SHP77 (cell line): ENCODE measurements around the gene KNDC1.
"Not testable (repeated sequence)": the region's sequence is repeated elsewhere in the genome, so short reads cannot be mapped to it uniquely, and the experiment has no call there.

ENCODE experiments used
- DNase-seq, 2 experiments: peaks; one replicate each; lab custom pipeline; 2025; lab: John Stamatoyannopoulos, UW

The KNDC1 gene

DNA sequence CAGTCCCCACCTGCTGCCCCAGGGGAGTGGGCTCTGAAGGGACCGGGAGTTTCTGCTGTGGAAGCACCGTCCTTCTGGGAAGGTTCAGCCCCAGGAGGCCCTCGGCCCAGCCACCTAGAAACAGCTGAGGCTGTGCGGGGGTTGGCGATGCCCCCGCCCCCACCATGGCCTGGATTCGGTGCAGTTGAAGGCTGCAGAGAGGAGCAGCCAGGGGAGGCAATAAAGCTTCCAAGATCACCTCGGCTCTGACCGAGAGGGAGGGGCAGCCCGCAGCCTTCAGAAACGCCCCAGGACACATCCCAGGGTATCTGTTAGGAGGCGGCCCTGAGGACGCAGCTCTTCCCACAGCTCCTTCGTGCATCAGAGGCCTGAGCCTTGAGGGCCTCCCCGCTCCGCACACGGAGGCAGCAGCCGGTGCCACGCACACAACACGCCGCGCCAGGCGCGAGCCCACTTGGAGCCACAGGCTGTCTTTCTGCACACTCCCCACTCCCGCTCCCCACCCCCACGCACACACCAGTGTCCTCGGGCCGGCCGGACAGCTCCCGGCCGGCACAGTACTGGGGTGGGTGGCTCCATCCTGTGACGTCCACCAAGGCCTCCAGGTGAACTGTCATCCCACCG lies 1.6 kb downstream of the KNDC1 start:
- DNase-seq: no peak

DNA sequence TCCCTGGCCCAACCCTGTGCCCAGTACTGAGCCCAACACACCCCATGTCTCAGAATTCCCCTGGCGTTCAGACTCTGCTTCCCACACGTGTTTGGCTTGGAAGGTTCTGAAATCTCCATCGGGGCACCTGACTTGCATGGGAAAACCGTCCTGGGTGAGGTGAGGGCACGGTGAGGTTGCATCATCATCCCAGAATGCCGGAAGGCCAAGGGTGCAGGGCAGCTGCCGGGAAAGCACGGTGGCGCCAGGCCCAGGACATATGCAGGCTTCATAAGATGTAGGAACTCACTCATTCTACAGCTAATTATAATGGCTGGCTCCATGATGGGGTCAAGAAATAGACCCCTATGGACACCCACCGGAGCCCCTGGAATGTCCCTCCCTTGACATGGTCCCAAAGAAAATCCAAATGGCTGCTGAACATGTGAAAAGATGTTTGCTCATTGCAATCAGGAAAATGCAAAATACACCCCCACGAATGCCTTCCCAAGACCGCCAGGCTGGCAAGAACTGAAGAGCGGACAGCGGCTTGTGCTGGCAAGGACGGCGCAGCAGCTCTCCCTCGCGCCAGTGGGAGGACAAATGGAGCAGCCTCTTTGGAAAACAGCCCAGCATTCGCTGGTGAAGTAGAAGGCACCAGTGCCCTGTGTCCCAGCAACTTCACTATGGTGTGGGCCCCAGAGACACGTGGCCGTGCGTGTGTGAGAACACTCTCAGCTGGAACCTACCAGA lies 2.3 kb downstream of the KNDC1 start:
- DNase-seq: no peak

DNA sequence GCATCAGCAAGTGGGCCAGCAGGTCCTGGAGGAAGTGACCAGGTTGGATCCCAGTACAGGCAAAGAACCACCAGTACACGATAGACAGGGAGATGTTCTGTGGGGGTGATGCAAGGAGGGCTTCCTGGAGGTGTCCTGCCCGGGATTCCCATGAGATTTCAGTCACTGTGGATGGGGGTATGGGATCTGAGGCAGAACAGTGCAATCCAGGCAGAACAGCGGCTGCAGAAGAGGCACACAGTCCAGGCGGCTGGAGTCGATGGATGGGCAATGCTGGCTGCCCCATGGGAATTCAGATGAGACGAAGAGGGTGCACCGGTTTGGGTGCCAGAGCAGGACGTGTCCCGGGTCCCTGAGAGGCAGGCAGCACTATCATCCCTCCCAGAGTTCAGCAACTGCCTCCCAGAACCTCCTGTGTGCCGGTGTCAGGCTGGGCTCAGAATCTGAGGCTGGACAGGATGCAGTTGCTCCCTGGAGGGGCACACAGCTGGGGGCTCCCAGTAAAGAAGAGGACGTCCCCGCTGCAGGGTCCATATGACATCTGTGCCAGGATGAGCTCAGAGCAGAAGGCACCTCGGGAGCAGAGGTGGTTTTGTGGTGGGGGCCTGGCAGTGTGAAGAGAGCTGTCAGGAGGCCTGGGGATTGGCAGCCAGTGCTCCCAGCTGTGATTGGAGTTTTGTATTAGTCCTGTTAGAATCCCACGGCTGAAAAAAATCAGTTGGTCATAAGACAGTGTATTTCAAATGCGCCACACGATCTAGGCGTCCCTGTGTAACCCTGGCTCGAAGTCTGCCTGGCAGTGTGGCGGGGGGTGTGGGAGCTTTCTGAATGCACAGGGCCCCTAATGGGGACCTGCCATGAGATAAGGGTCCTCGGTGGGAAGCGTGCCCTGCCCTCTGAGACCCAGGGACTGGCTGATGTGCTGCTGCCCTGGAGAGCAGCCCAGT lies 3.2 kb downstream of the KNDC1 start:
- DNase-seq: no peak

DNA sequence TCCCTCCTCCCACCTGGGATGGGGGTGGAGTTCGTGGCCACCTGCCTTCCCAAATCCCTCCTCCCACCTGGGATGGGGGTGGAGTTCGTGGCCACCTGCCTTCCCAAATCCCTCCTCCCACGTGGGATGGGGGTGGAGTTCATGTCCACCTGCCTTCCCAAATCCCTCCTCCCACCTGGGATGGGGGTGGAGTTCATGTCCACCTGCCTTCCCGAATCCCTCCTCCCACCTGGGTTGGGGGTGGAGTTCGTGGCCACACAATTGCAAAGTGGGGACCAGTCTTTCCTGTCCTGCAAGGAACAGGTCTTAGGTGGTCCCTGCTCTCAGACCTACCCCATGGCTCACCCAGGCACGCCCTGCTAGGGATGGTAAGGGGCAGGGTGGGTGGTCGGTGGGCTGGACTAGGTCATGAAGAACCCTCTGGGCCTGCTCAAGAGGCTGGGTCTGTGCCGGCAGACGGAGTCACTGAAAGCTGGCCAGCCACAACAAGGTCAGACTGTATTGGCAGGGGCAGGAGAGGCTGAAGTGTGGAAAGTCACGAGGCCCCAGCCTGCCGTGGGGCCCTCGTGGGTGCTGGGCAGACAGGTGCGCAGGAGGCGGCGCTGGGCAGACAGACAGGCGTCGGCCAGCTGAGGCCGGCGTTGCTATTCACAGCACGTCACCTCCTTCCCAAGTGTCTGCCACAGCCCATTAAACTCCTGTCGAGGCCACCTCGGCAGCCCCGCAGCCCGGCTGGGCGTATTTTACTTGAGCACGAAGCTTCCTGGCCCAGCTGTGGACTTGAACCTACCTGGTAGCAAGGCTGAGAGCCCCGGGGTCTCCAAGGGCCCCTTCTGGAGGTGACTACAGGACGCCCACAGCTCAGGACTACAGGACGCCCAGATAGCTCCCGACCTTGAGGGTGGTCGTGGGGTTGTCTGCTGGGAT lies 4.1 kb downstream of the KNDC1 start:
- DNase-seq: no peak

DNA sequence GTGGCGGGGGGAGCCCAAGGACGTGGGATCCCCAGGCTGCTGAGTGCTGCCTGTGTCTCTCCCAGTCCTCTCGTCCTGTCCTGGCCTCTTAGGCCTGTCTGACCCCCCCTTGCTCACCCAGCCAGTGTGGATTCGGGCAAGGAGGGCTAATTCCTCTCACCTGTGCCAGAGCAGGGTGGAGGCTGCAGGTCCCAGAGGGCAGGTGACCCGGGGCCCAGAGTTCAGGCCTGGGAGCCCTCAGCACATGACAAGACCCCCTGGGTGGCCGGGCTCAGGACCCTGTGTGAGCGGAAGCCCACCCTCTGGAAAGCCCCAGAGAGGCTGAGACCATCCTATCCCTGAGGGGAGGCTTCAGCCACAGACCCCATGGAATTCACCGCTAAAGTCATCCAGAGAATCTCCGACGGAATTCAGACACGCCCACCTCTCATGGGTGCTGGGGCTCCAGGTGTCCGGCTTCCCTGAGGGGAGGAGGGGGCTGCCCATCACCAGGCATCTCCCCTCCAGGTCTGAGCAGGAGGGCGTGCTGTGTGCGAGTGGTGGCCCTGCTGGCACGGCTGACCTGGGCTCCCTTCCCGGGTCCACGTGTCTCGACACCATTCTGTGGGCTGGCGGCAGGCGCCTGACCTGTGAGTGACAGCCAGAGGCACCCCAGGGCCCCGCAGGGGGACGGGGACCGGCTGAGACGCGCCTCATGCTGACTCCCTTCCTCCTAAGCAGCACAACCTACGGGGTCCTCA lies 5.0 kb downstream of the KNDC1 start:
- no peak for DNase-seq

DNA sequence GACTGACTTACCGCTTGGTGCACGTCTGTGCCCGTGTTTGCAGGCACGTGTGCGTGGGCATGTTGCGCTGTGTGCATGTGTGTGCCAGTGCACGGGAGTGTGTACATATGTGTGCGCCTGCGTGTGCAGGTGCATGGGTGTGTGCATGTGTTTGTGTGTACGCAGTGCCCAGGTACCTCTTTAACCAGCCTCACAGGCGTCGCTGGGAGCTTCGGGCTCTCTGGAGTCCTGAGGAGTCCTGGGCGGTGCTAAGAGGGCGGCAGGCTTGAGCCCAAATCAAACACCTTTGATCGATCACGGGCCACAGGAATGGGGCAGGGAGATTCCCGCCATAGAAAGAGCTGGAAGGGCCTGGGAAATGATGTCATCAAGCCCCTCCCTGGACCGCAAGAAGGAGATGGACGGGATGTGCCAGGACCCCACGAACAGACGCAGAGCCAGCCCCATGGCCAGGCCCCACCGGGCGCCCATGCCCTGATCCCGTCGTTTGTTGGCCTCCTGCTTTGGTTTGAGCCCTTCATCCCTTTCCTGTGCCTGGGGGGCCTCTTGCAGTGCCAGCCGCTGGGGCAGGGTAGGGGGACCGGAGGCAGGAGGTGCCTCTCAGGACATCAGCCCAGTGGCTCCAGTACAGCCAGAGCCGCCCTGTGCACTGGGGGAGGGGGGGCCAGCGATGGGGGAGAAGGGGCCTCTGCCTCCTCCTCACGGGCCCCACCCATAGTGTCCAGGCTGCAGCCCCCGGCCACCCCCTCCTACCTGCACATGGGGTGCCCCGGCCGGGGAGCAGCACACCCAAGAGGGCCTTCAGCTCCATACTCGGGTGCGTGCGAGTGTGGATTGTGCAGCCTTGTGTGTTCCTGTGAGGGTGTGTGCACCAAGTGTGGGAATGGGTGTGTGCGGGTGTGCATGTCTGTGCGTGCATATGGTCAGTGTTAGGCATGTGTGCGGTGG lies 5.8 kb downstream of the KNDC1 start:
- no peak for DNase-seq

DNA sequence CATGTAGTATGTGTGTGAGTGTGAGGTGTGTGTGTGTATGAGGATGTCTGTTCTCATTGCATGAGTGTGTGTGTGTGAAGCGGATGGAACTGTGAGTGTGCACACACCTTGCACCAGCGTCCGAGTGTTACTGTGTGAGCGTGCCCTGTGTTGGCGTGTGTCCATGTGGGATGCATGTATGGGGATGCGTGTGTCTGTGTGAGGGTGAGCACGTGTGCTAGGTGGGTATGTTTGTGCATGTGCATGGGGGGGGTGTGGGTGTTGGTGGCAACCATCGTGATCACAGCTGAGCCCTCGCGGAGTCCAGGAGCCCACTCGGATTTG lies 6.4 kb downstream of the KNDC1 start:
- DNase-seq: no peak

DNA sequence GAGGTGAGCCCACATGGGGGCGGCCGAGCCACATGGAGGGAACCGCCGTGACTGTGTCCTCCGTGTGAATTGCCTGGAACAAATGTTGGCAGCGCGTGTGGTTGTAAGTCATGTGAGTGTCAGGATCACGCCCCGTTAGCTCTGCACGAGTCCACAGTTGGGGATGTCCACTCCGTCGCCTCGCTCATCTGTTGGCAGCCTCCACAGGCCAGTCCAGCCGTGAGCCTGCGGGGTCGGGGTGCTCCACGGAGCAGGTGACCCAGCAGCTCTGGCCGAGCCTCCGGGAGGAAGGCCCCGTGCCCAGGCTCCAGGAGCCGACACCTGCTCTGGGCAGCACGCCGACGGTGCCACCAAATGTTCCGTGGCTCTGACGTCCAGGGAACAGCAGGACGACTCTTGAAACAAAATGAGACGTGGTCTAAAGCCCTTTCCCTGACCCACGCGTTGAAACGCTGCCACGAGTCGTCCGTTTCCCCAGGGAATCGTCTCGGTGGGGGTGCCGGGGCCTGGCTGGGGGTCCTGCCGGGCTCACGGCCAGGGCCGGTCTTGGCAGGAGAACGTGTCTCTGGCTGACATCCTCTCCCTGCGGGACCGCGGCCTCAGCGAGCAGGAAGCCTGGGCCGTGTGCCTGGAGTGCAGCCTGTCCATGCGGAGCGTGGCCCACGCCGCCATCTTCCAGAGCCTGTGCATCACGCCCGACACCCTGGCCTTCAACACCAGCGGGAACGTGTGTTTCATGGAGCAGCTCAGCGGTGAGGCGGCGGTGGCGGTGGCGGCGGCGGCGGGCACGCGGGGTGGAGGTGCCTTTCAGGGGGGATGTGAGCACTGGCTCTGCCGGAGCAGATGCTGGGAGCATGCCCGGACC lies 7.0 kb downstream of the KNDC1 start:
- no peak for DNase-seq

DNA sequence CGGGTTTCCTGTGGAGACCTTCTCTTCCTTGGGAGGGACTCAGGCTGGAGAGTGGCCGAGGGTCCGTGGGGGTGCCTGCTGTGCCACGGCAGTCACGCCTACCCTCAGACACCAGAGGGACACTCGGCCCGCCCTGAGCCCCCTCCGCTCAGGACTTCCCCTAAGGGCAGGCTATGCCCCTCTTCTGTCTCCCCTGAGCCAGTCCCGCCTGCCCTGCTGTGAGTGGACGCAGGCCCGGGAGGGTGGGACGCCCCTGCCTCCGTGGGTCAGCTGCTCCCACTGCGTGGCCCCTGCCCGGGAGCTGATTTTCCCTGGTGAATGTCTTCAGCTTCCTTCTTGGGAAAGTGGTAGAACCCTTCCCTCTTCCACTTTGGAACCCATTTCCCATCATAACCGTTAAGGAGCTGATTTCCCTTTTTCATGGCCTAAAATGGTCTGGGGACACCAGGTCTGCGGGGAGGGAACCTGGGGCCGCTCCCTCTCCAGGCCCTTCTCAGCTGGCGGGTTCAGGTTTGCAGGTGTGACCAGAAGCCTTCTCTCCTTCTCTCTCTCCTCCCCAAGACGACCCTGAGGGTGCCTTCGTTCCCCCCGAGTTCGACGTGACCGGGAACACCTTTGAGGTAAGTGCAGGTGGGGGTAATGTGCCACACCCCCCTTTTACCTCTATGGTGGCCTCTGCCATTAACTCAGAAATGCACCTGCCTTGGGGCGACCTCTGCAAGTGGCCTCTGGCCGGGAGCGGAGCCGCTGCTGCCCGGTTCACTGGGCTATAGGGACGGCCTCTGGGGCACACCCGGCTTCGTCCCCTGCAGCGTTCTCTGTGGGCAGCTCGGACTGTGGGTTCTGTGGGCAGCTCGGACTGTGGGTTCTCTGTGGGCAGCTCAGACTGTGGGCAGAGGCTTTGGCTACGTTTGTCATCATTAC lies 7.9 kb downstream of the KNDC1 start:
- no peak for DNase-seq

DNA sequence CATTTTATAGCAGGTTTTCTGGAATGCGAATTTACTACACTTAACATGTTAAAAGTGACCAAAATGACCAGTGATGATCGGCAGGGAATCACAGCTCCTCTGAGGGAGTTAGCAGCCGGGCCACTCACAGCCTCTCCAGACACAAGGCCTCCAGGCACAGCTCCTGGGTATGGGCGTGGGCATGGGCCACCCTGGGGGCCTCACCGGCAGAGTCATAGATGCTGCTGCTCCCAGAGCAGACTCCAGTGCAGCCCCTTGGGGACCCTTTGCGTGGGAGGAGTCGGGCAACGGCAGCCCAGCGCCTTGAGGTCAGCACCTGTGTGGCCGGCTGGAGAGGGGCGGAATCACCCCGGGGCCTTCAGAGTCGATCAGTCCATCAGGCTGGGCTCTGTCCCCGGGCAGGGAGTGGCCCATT lies 8.6 kb downstream of the KNDC1 start:
- no peak for DNase-seq

DNA sequence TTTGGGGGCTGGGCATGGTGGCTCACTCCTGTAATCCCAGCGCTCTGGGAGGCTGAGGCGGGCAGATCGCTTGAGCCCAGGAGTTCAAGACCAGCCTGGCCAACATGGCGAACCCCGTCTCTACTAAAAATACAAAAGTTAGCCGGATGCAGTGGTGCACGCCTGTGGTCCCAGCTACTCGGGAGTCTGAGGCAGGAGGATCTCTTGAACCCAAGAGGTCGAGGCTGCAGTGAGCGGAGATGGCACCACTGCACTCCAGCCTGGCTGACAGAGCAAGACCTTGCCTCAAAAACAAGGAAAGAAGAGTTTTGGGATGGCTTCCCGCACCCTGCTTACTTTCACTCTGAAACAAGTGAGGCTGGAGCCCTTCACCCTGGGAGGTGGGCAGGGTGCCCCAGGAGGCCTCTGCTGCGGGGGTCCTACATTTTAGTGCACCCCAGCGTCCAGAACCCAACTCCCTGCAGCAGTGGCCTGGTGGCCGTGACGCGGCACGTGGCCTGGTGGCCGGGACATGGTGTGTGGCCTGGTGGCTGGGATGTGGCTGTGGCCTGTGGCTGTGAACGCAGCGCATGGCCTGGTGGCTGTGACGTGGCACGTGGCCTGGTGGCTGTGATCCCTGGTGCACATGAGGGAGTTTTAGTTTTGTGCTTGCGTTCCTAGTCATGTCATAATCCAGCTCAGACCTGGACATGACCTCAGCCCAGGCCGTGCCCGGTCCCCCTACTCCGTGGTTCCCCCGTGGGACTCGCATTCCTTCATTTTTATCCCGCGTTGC lies 9.3 kb downstream of the KNDC1 start:
- DNase-seq: no peak

DNA sequence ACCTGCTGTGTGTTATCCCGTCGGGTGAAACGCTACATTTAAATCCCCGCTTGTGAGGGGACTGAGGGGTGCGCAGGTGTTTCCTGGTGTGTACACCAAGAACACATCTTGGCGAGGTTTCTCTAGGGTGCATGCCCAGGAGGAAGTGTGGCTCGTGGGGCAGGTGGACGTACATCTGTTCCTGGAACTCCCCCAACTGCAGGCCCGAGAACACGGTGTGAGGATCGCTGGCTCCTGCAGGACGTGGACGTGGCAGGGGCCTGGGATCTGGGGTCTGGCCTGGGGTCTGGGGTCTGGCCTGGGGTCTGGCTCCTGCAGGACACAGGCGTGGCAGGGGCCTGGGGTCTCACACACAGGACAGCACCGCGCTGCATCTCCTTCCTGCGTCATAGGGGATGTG lies 10.1 kb downstream of the KNDC1 start:
- DNase-seq: no peak

DNA sequence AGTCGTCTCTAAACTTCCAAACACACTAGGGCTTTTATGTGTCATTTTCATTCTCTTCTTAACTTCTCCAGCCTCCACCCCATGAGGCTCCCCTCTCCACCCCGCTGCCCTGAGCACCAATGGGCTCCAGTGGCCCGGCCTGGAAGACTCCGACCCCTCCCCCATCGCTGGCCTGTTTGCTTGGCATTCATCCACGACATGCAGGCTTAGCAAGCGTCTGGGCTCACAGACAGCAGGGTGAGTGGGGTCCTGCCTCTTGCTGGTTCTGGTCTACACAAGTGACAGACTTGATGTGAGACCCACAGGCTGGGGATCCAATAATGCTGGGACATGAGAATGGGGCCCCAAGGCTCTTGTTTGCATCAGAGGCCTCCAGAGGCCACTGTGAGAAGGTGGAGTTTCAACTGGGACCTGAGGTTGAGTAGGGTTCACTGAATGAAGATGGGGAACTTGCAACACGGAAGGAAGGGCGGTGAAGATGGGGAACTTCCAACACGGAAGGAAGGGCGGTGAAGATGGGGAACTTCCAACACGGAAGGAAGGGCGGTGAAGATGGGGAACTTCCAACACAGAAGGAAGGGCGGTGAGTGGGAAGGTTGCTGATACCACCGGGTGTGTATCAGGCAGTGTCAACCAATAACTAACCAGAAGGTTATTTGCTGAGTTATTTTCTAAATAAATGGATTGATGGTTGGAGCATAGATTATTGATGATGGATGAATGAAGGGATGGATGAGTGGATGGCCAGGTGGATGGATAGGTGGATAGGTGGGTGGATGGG lies 14.0 kb downstream of the KNDC1 start:
- DNase-seq: no peak

DNA sequence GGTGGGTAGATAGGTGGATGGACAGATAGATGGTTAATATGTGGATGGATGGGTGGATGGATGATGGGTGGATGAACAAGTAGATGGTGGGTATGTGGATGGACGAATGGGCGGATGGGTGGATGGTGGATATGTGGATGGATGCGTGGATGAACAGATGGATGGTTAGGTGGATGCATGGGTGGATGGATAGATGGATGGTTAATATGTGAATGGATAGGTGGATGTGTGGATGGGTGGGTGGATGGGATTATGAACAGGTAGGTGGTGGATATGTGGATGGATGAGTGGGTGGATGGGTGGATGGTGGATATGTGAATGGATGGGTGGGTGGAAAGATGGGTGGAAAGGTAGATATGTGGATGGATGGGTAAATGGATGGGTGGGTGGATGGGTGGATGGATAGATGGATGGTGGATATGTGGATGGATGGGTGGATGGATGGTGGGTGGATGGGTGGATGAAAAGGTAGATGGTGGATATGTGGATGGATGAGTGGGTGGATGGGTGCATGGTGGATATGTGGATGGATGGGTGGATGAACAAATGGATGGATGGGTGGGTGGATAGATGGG lies 14.8 kb downstream of the KNDC1 start:
- no peak for DNase-seq

DNA sequence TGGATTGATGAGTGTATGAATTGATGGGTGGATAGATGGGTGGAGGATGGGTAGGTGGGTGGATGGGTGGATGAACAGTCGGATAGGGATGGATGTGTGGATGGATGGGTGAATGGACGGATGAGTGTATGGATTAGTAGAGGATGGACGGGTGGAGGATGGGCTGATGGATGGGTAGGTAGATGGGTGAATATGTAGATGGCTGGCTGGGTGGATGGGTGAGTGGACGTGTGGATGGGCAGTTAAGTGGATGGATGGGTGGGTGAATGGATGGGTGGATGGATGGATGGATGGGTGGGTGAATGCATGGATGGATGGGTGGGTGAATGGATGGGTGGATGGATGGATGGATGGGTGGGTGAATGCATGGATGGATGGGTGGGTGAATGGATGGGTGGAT lies 15.6 kb downstream of the KNDC1 start:
- DNase-seq: not testable (repeated sequence)

DNA sequence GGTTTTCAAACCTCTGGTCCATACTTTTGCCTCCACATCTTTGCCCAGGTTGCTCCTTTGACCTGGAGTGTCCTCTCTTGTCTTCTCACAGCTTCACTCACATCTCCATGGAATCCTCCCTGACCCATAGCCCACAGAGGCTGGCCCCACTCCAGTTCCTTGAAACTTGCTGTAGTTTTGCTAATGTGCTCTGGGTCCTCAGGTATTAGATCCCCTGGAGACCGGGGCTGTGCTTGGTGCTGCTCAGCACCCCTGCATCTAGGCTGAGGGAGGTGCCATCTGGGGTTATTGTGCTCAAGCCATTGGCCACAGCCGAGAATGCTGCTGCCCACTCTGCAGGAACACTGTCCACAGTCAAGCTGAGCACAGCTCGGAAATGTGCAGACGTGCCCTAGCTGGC lies 16.5 kb downstream of the KNDC1 start:
- DNase-seq: no peak
